ENCODE results near the gene NR4A2. TPM values are rescaled to one million over a fixed set of nuclear protein-coding genes. Genes with fewer than 3 reads are reported as not detected.

The NR4A2 gene
- total RNA-seq, 4 donors from 2014 or later, result 0.76 to 4.4 (median 1.6) TPM

DNA sequence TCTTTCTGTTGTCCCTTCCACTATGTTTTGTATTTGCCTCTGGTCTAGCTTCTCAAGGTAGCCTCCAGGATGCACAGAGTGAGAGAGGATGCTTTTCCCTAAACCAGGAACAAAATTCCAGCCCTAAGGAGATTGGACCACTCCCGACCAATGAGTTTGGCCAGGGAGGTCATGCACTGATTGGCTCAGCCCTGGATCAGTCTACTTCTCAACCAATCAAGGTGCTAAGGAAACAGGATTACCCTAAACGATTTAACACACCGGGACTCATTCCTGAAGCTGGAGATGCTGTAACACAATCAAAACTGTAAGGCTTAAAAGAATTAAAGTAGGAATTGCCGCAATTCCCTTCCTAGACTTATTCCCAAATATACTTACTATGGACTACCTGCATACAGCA, 34.2 kb upstream of the NR4A2 start:
- H3K36me3 ChIP-seq, result no peaks in the 10 kb centered on the region
- DNase-seq (no peak), ATAC-seq (no peak)
- no peaks in the 10 kb centered on the region for H3K27me3 ChIP-seq
- no peaks in the 10 kb centered on the region for H3K4me1 ChIP-seq
- in situ Hi-C loops (cut with MboI; ENCODE audit: low sequenced_read_pairs in 4 of 4) (no loop called here), intact Hi-C loops (cut with DNase I; ENCODE audit: low total_unique reads) (no loop called here)
- no peaks in the 10 kb centered on the region for H3K9me3 ChIP-seq
- no peak overlapping the region for H3K27ac ChIP-seq
- no peak overlapping the region for H3K4me3 ChIP-seq
- TF ChIP-seq, protein P1, sequence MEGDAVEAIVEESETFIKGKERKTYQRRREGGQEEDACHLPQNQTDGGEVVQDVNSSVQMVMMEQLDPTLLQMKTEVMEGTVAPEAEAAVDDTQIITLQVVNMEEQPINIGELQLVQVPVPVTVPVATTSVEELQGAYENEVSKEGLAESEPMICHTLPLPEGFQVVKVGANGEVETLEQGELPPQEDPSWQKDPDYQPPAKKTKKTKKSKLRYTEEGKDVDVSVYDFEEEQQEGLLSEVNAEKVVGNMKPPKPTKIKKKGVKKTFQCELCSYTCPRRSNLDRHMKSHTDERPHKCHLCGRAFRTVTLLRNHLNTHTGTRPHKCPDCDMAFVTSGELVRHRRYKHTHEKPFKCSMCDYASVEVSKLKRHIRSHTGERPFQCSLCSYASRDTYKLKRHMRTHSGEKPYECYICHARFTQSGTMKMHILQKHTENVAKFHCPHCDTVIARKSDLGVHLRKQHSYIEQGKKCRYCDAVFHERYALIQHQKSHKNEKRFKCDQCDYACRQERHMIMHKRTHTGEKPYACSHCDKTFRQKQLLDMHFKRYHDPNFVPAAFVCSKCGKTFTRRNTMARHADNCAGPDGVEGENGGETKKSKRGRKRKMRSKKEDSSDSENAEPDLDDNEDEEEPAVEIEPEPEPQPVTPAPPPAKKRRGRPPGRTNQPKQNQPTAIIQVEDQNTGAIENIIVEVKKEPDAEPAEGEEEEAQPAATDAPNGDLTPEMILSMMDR (IDR thresholded peaks at IDR 0.05 in 4 of 5, conservative IDR thresholded peaks at IDR 0.05 in 1 of 5), result no peak

DNA sequence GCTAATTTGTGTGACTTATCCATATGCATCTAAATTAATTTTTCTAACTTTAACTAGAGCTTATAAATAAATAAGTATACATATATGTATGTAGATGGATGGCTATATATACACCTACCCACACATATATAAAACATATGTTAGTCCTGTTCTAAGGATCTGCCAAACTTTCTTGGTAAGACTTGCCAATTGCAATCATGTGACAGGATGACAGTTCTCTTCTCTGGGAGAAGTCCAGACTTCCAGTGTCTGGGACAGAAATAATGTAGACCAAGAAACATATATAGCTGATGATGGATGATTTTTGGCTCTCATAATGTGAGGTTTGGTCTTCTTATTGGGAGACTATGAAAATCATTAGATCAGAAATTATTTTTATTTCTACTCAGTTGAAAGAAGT, 30.6 kb upstream of the NR4A2 start:
- in situ Hi-C loops (cut with MboI; ENCODE audit: low sequenced_read_pairs in 4 of 4), result no loop called here
- no peak overlapping the region for H3K4me3 ChIP-seq
- TF ChIP-seq, protein P1 (IDR thresholded peaks at IDR 0.05 in 4 of 5, conservative IDR thresholded peaks at IDR 0.05 in 1 of 5), result no peak
- TF ChIP-seq POLR2A (IDR thresholded peaks at IDR 0.05), result no peak
- H3K4me1 ChIP-seq, result no peaks in the 10 kb centered on the region
- intact Hi-C loops (cut with DNase I; ENCODE audit: low total_unique reads), result no loop called here
- H3K27me3 ChIP-seq, result no peaks in the 10 kb centered on the region
- no peak for DNase-seq
- no peak for ATAC-seq
- no peak overlapping the region for H3K27ac ChIP-seq
- H3K9me3 ChIP-seq, result no peaks in the 10 kb centered on the region
- no peaks in the 10 kb centered on the region for H3K36me3 ChIP-seq

DNA sequence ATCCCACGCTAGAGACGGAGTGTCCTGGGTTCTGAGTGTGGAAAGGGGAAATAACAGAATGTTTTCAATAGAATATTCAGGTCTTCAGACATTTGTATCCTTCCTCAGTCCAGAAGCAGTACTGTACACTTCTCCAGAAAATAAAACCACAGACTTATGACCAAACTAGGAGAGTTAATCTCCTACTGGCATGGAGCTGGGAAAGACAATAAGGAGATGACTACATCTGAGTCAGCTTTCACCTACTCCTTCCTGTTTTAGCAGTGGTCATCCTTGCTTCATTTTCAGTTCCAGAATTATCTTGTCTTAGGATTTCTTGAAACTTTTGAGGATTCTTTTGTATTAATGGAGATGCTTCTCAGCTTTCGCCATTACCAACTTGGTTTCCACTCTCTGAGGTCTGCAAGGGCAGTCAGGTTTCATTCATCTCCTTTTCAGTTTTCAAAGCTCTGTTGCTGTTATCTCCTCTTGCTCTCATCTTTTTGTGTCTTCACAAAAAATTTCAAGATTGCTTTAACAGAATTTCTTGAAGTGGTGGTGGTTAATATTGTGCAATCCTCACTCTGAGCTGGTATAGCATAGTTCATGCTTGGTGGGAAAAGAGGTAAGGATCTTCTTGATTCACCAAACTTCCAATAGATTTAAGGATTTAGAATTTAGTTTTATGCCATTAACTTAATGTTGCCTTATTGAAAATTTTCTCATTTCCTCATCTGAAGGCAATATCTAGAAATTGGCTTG, 23.7 kb upstream of the NR4A2 start:
- no peak overlapping the region for H3K27ac ChIP-seq
- intact Hi-C loops (cut with DNase I; ENCODE audit: low total_unique reads), result no loop called here
- no peaks in the 10 kb centered on the region for H3K4me1 ChIP-seq
- TF ChIP-seq, protein P1 (IDR thresholded peaks at IDR 0.05 in 4 of 5, conservative IDR thresholded peaks at IDR 0.05 in 1 of 5), result no peak
- TF ChIP-seq POLR2A (IDR thresholded peaks at IDR 0.05), result no peak
- in situ Hi-C loops (cut with MboI; ENCODE audit: low sequenced_read_pairs in 4 of 4), result no loop called here
- ATAC-seq, result no peak
- H3K4me3 ChIP-seq, result no peak overlapping the region
- H3K36me3 ChIP-seq, result no peaks in the 10 kb centered on the region
- no peaks in the 10 kb centered on the region for H3K27me3 ChIP-seq
- no peaks in the 10 kb centered on the region for H3K9me3 ChIP-seq
- DNase-seq, result no peak

DNA sequence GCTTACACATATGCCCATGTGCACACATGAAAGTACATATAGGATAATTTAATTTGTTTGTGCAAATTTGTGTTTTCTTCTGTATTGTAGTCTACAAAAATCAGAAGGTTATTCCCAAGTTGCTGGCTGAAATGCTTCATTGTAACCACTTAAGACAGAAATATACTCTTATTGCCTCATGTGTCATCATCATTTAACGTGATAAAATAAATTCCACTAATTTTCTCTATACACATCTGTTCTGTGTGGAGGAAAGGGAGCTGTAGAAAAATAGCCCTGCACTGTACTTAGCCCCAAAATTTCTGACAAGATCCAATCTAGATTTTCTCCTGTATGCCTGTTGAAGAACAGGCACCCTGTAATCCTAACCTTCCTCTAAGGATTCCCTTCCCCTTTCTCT, 20.4 kb upstream of the NR4A2 start:
- intact Hi-C loops (cut with DNase I; ENCODE audit: low total_unique reads) (no loop called here), in situ Hi-C loops (cut with MboI; ENCODE audit: low sequenced_read_pairs in 4 of 4) (no loop called here)

More for the DNA sequence above, 20.4 kb upstream of the NR4A2 start:
- Histone ChIP-seq H3K4me1 (no peaks in the 10 kb centered on the region), H3K9me3 (no peaks in the 10 kb centered on the region), H3K36me3 (no peaks in the 10 kb centered on the region), H3K27ac (no peak overlapping the region), H3K4me3 (no peak overlapping the region), H3K27me3 (no peaks in the 10 kb centered on the region)
- no peak for DNase-seq
- TF ChIP-seq, protein P1 (IDR thresholded peaks at IDR 0.05 in 4 of 5, conservative IDR thresholded peaks at IDR 0.05 in 1 of 5), result no peak
- no peak for TF ChIP-seq POLR2A (IDR thresholded peaks at IDR 0.05)
- no peak for ATAC-seq

Data from gastrocnemius medialis (tissue), 4 donors.